Neutrophil (primary cell): ENCODE measurements around the gene TMEM167B.

Experiments
- H3K27ac ChIP-seq: fragments of 200-600 bp; sonication (generic); 2 replicates; pipeline ENCODE4 v1.5.1; 2016; ENCODE audit warnings: mild to moderate bottlenecking, moderate library complexity
- H3K27me3 ChIP-seq: fragments of 200-600 bp; sonication (generic); 2 replicates; pipeline ENCODE4 v1.6.0; 2016; ENCODE audit warnings: mild to moderate bottlenecking
- H3K36me3 ChIP-seq: fragments of 200-600 bp; sonication (generic); 2 replicates; pipeline ENCODE4 v1.5.1; 2017
- H3K4me1 ChIP-seq, 2 experiments: fragments of 200-600 bp in 1 of 2; sonication (generic) in 1 of 2; 1 replicate in 1 of 2; 2 replicates in 1 of 2; pipeline versions ENCODE4 v1.5.1 to v1.6.1; 2013 to 2016; ENCODE audit warnings: low read depth in 1 of 2, low read length in 1 of 2, mild to moderate bottlenecking in 1 of 2, moderate library complexity in 1 of 2; ENCODE audit not compliant: control insufficient read depth in 1 of 2, insufficient read depth in 1 of 2
- H3K4me3 ChIP-seq, 2 experiments: fragments of 200-600 bp in 1 of 2; sonication (generic) in 1 of 2; 1 replicate in 1 of 2; 2 replicates in 1 of 2; pipeline ENCODE4 v1.5.1; 2013 to 2016; ENCODE audit warnings: low read depth in 1 of 2, low read length in 1 of 2, mild to moderate bottlenecking in 1 of 2, moderate library complexity in 1 of 2
- H3K9me3 ChIP-seq: fragments of 200-600 bp; sonication (generic); 2 replicates; pipeline ENCODE4 v1.5.1; 2016
- TF ChIP-seq, protein P1 (sequence below): fragments of 200-600 bp; sonication (generic); IDR thresholded peaks from 2 replicates; pipeline ENCODE4 v1.5.1; 2016; ENCODE audit warnings: antibody characterized with exemption

The TMEM167B gene

DNA sequence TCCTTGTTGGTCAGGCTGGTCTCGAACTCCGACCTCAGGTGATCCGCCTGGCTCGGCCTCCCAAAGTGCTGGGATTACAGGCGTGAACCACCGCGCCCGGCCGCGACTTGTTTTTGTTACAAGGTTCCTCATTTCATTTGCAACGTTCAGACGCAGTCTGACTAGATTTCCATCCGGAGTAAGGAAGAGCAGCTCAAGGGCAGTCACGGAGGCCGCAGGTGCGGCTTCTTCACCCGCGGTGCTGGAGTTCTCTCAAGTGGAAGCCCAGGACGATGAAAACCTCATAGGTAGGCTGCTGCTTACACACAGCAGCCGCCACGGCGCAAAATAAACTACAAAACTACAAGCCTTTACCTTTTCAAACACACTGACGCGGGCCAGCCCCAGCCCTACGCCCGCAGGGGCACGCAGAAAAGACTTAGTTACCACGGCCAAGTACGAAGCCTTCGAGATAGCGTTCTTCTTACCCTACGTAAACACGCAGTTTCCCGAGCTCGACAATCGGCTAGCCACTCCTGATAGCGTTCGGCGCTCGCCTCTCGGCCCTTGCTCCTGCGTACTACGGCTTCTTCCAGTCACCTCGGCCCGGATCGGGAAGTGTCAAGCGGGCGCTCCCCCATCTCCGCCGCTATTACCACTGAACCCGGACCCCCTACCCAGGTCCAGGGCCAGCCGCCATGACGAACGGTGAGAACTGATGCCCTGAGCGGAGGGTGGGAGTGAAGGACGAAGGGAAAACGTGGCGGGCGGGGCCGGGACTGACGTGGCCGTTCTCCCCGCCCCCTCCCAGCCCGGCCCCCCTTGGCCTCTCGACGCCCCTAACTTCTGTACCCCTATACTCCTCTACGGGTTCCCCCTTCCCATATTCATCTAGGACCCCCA, at the start of gene TMEM167B:
Gene TMEM167B (plus strand): TSS at position 569 of the 882 bp plus-strand sequence. CDS start 109 bp downstream, at position 678.
- Histone ChIP-seq H3K4me3 (peak within 1 kb of the TSS; percentile 82 to 98), H3K4me1 (peaks cover 51 to 66% of the 10 kb centered on the region in 2 experiments), H3K9me3 (no peaks in the 10 kb centered on the region), H3K27me3 (no peaks in the 10 kb centered on the region), H3K27ac (peak within 1 kb of the TSS; percentile 94), H3K36me3 (peaks cover 26% of the 10 kb centered on the region)
- TF ChIP-seq, protein P1, sequence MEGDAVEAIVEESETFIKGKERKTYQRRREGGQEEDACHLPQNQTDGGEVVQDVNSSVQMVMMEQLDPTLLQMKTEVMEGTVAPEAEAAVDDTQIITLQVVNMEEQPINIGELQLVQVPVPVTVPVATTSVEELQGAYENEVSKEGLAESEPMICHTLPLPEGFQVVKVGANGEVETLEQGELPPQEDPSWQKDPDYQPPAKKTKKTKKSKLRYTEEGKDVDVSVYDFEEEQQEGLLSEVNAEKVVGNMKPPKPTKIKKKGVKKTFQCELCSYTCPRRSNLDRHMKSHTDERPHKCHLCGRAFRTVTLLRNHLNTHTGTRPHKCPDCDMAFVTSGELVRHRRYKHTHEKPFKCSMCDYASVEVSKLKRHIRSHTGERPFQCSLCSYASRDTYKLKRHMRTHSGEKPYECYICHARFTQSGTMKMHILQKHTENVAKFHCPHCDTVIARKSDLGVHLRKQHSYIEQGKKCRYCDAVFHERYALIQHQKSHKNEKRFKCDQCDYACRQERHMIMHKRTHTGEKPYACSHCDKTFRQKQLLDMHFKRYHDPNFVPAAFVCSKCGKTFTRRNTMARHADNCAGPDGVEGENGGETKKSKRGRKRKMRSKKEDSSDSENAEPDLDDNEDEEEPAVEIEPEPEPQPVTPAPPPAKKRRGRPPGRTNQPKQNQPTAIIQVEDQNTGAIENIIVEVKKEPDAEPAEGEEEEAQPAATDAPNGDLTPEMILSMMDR, result no peak

DNA sequence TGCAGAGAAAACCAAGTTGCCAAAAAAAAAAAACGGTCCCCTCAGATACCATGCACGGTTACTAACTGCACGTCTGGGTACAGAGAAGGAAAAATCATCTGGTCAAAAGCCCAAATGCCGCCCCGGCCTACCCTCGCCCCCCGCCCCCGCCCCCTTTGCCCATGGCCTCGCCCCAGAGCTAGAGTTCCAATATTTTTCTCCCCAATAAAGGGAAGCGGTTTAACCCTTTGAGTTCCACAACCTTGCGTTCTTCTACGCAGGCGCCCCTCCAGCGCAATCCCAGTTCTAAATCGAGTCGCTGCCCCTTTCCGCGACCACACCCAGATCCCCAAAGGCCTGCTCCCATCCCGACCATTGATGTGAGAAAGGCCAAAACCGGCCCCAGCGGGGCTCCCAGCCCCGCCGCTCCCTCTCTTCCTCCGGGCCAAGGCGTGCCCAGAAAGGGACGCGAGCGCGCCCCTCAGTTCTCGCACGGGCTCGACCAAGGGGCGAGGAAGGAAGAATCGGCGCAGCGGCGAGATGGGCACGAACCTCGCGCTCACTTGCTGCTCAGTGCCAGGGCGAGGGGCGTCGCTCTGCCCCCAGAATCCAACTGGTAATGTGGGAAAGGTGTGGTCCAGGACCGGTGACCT, 49.5 kb upstream of the TMEM167B start:
- TF ChIP-seq, protein P1, result no peak
- H3K27ac ChIP-seq, result peak overlapping the region; percentile 94
- H3K27me3 ChIP-seq, result peaks cover 10% of the 10 kb centered on the region
- H3K4me3 ChIP-seq, result peak overlapping the region; percentile 82 to 98
- no peaks in the 10 kb centered on the region for H3K36me3 ChIP-seq
- H3K4me1 ChIP-seq, result peaks cover 20 to 22% of the 10 kb centered on the region in 2 experiments
- H3K9me3 ChIP-seq, result no peaks in the 10 kb centered on the region

DNA sequence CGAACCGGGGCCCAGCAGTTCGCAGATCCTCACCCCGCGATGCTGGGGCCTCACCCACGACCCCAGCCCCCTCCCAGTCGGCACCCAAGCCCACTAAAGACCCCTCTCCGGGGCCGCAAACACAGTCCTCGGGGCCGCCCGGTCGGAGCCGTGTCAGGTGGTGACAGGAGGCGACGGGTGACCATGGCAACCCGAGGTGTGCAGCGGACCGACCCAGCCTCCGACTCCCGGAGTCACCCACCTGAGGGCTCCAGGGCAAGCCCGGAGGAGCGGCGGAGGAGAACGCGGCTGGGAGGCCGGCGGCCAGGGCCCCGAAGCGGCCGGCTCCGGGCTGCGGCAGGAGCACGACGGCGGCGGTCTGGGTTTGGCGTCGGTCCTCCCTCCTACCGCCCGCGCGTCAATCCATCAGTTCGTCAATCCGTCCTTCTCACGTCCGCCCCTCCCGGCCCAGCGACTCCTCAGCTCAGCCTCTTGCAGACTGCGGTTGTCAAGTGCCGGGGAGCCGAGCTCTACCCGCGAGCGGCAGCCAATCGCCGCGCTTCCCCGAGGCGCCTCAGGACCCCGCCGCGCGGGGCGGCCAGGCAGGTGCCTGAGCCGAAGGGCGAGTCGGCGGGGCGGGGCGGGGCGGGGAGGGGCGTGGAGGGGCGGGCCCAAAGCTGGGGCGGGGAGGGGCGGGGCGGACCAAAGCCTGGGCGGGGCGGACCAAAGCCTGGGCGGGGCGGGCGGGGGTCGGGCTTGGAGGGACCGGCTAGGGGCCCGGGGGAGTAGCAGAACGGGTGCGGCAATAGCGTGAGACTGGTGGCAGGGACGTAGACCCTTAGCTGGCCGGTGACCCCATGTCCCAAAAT, 48.7 kb upstream of the TMEM167B start, which contains the start of gene WDR47:
Gene WDR47 (minus strand): TSS at position 482 of the 848 bp plus-strand sequence. CDS start 18,590 bp downstream, outside the sequence.
- peak within 1 kb of the TSS; percentile 82 to 98 for H3K4me3 ChIP-seq
- H3K4me1 ChIP-seq, result peaks cover 20 to 22% of the 10 kb centered on the region in 2 experiments
- peak within 1 kb of the TSS; percentile 94 for H3K27ac ChIP-seq
- H3K36me3 ChIP-seq, result no peaks in the 10 kb centered on the region
- H3K9me3 ChIP-seq, result no peaks in the 10 kb centered on the region
- peaks cover 16% of the 10 kb centered on the region for H3K27me3 ChIP-seq
- TF ChIP-seq, protein P1, result peak; percentile 62

DNA sequence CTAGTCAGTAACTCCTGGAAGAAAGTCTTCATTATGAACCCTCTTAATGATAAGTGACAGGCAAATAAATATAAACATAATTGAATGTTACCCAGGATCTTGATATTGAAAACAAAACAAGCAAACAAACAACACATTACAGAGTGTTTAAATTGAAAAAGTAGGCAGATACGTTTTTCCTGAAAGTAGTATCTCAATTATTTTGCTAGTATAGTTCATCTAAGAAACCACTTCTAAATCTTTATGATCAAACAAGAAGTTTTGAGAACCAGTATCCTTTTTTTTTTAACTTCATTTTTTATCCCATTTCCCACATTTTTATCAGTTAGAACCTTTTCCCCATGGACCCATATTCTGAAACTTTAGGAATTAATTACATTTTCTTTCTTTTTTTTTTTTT, 45.0 kb upstream of the TMEM167B start:
- TF ChIP-seq, protein P1, result no peak
- no peaks in the 10 kb centered on the region for H3K36me3 ChIP-seq
- no peak overlapping the region for H3K4me3 ChIP-seq
- peaks cover 13 to 16% of the 10 kb centered on the region in 2 experiments for H3K4me1 ChIP-seq
- H3K9me3 ChIP-seq, result no peaks in the 10 kb centered on the region
- H3K27me3 ChIP-seq, result peaks cover 17% of the 10 kb centered on the region
- H3K27ac ChIP-seq, result no peak overlapping the region

DNA sequence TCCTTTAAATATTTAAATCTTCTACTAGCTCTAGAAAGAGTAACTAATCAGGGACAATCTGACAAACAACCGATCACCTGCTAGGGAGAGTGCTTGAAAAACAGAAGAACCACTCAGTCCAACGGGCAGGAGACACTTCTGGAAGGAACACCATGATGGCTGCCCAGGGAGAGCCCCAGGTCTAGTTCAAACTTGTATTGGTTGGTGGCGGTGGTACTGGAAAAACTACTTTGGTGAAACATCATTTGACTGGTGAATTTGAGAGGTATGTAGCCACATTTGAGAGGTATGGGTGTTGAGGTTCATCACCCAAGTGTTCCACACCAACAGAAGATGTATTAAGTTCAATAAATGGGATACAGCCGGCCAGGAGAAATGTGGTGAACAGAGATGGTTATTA, 43.9 kb upstream of the TMEM167B start:
- TF ChIP-seq, protein P1, result no peak
- Histone ChIP-seq H3K27ac (no peak overlapping the region), H3K4me3 (no peak overlapping the region), H3K27me3 (peaks cover 19% of the 10 kb centered on the region), H3K9me3 (no peaks in the 10 kb centered on the region), H3K36me3 (no peaks in the 10 kb centered on the region), H3K4me1 (peaks cover 5 to 6% of the 10 kb centered on the region in 2 experiments)
